ENCODE data around the gene YBEY. TPM values are rescaled to one million over a fixed set of nuclear protein-coding genes. Genes with fewer than 3 reads are reported as not detected.

Gene YBEY
- total and polyA plus RNA-seq, 4 donors, result 7.6 to 32.1 (median 15.1) TPM

- peaks cover 44 to 59% (median 46%) of the 10 kb centered on the region in 4 donors for H3K36me3 ChIP-seq (ENCODE audit: control insufficient read depth in 4 of 4, insufficient read depth in 4 of 4, low read length in 4 of 4)
- H3K9ac ChIP-seq (ENCODE audit: insufficient read depth in 1 of 2, low read length in 2 of 2), result no peak overlapping the region
- no peak overlapping the region for H3K4me3 ChIP-seq
- WGBS, 2 donors, result 75 to 85% methylated on average over 1 of the region's 1 CpG
- H3K4me1 ChIP-seq (ENCODE audit: control insufficient read depth in 5 of 5, insufficient read depth in 5 of 5, low read length in 5 of 5), result no peaks in the 10 kb centered on the region
- H3K27ac ChIP-seq (ENCODE audit: low read depth in 1 of 2, low read length in 1 of 2), result no peak overlapping the region
- no peak for TF ChIP-seq CTCF (IDR thresholded peaks at IDR 0.05; ENCODE audit: control extremely low read depth, extremely low read depth)
- no peaks in the 10 kb centered on the region for H3K27me3 ChIP-seq (ENCODE audit: control insufficient read depth in 3 of 3, insufficient read depth in 3 of 3, low read length in 2 of 3)
- DNase-seq (no peak), ATAC-seq (ENCODE audit: insufficient read depth, low FRiP score) (no peak)
- H3K9me3 ChIP-seq (ENCODE audit: control insufficient read depth in 4 of 4, insufficient read depth in 3 of 4, low read length in 3 of 4), result peaks cover 0 to 3% (median 0%) of the 10 kb centered on the region in 4 donors
Measured at GRCh38 chr21:46248422-46248782, 37.7 kb upstream of the YBEY start.

GRCh38 chr21:46248827-46249226 is 37.3 kb upstream of the YBEY start:
- Histone ChIP-seq H3K27me3 (ENCODE audit: control insufficient read depth in 3 of 3, insufficient read depth in 3 of 3, low read length in 2 of 3) (no peaks in the 10 kb centered on the region), H3K4me1 (ENCODE audit: control insufficient read depth in 5 of 5, insufficient read depth in 5 of 5, low read length in 5 of 5) (no peaks in the 10 kb centered on the region), H3K9me3 (ENCODE audit: control insufficient read depth in 4 of 4, insufficient read depth in 3 of 4, low read length in 3 of 4) (peaks cover 0 to 3% (median 0%) of the 10 kb centered on the region in 4 donors), H3K9ac (ENCODE audit: insufficient read depth in 1 of 2, low read length in 2 of 2) (no peak overlapping the region), H3K36me3 (ENCODE audit: control insufficient read depth in 4 of 4, insufficient read depth in 4 of 4, low read length in 4 of 4) (peaks cover 41 to 56% (median 47%) of the 10 kb centered on the region in 4 donors), H3K4me3 (no peak overlapping the region), H3K27ac (ENCODE audit: low read depth in 1 of 2, low read length in 1 of 2) (no peak overlapping the region)
- DNase-seq, result no peak
- no peak for ATAC-seq (ENCODE audit: insufficient read depth, low FRiP score)
- no peak for TF ChIP-seq CTCF (IDR thresholded peaks at IDR 0.05; ENCODE audit: control extremely low read depth, extremely low read depth)
- WGBS, 2 donors, result 96 to 98% methylated on average over 2 of the region's 2 CpGs

- DNase-seq, result no peak
- Histone ChIP-seq H3K9ac (ENCODE audit: insufficient read depth in 1 of 2, low read length in 2 of 2) (no peak overlapping the region), H3K9me3 (ENCODE audit: control insufficient read depth in 4 of 4, insufficient read depth in 3 of 4, low read length in 3 of 4) (peaks cover 0 to 3% (median 0%) of the 10 kb centered on the region in 4 donors), H3K27ac (ENCODE audit: low read depth in 1 of 2, low read length in 1 of 2) (no peak overlapping the region), H3K4me3 (no peak overlapping the region), H3K36me3 (ENCODE audit: control insufficient read depth in 4 of 4, insufficient read depth in 4 of 4, low read length in 4 of 4) (peaks cover 38 to 57% (median 43%) of the 10 kb centered on the region in 4 donors), H3K27me3 (ENCODE audit: control insufficient read depth in 3 of 3, insufficient read depth in 3 of 3, low read length in 2 of 3) (no peaks in the 10 kb centered on the region), H3K4me1 (ENCODE audit: control insufficient read depth in 5 of 5, insufficient read depth in 5 of 5, low read length in 5 of 5) (no peaks in the 10 kb centered on the region)
- 90 to 93% methylated on average over 6 of the region's 6 CpGs for WGBS, 2 donors
- ATAC-seq (ENCODE audit: insufficient read depth, low FRiP score), result no peak
- TF ChIP-seq CTCF (IDR thresholded peaks at IDR 0.05; ENCODE audit: control extremely low read depth, extremely low read depth), result no peak
Measured at GRCh38 chr21:46250146-46250725, 35.9 kb upstream of the YBEY start.

GRCh38 chr21:46252840-46253239 is 33.3 kb upstream of the YBEY start:
- WGBS, 2 donors, result 93 to 94% methylated on average over 4 of the region's 4 CpGs
- Histone ChIP-seq H3K27me3 (ENCODE audit: control insufficient read depth in 3 of 3, insufficient read depth in 3 of 3, low read length in 2 of 3) (no peaks in the 10 kb centered on the region), H3K27ac (ENCODE audit: low read depth in 1 of 2, low read length in 1 of 2) (no peak overlapping the region), H3K4me3 (no peak overlapping the region), H3K9ac (ENCODE audit: insufficient read depth in 1 of 2, low read length in 2 of 2) (no peak overlapping the region), H3K36me3 (ENCODE audit: control insufficient read depth in 4 of 4, insufficient read depth in 4 of 4, low read length in 4 of 4) (peaks cover 33 to 57% (median 50%) of the 10 kb centered on the region in 4 donors), H3K4me1 (ENCODE audit: control insufficient read depth in 5 of 5, insufficient read depth in 5 of 5, low read length in 5 of 5) (no peaks in the 10 kb centered on the region), H3K9me3 (ENCODE audit: control insufficient read depth in 4 of 4, insufficient read depth in 3 of 4, low read length in 3 of 4) (peaks cover 0 to 3% (median 0%) of the 10 kb centered on the region in 4 donors)
- no peak for TF ChIP-seq CTCF (IDR thresholded peaks at IDR 0.05; ENCODE audit: control extremely low read depth, extremely low read depth)
- ATAC-seq (ENCODE audit: insufficient read depth, low FRiP score) (no peak), DNase-seq (no peak)

All from lung (tissue), 12 donors.